H54 (cell line): Measurements from ENCODE around the gene NFIA.
A peak's percentile ranks its signal among the peaks of the same experiment; 100 is the strongest.

Source experiments
- DNase-seq: peaks from one replicate; pipeline ENCODE4 v3.0.0; 2011; ENCODE audit warnings: low spot score, mixed read lengths; ENCODE audit not compliant: insufficient read length
- FAIRE-seq: peaks from 3 replicates; lab custom pipeline; 2011; peaks lifted over from hg19 to GRCh38; lab: Jason Lieb, UNC
- POLR2A ChIP-seq: IDR thresholded peaks from 2 replicates; pipeline ENCODE4 v1.6.1; 2011; ENCODE audit warnings: low read depth, mild to moderate bottlenecking, low read length

Gene NFIA

DNA sequence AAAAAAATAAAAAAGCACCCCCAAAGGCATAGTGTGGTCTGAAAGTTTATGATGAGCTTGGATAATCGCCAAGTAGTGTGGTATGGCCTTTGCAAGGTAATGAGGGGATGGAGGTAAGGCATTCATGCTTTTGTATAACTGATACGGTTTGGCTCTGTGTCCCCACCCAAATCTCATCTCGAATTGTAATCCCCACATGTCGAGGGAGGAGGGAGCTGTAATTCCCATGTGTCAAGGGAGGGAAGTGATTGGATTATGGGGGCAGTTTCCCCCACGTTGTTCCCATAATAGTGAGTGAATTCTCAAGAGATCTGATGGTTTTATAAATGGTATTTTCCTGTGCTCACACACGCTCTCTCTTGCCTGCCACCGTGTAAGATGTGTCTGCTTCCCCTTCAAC, 215.5 kb downstream of the NFIA start:
- DNase-seq (no peak), FAIRE-seq (no peak)
- no peak for TF ChIP-seq POLR2A

DNA sequence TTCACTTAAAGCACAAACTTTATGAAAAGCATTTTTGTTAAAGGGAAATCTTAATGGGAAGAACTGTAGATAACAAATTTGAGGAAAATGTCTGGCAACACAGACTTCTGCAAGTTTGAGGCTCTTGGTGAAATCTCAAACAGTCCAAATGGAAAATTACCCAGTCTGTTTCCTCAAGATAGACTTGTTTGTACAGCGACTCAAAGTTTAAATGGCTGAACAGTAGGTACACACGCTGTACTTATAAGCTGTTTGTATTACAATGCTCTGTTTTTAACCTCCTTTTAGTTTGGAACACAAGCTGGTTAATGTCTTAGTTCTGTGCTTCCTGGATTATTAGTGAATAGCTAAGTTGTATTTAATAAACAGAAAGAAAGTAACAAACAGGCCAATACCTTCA, 217.1 kb downstream of the NFIA start:
- no peak for FAIRE-seq

GRCh38 chr1:61300899-61301298, 218.5 kb downstream of the NFIA start:
- no peak for DNase-seq
- no peak for FAIRE-seq
- no peak for TF ChIP-seq POLR2A

More for the DNA sequence above, 217.1 kb downstream of the NFIA start:
- no peak for DNase-seq
- no peak for TF ChIP-seq POLR2A

DNA sequence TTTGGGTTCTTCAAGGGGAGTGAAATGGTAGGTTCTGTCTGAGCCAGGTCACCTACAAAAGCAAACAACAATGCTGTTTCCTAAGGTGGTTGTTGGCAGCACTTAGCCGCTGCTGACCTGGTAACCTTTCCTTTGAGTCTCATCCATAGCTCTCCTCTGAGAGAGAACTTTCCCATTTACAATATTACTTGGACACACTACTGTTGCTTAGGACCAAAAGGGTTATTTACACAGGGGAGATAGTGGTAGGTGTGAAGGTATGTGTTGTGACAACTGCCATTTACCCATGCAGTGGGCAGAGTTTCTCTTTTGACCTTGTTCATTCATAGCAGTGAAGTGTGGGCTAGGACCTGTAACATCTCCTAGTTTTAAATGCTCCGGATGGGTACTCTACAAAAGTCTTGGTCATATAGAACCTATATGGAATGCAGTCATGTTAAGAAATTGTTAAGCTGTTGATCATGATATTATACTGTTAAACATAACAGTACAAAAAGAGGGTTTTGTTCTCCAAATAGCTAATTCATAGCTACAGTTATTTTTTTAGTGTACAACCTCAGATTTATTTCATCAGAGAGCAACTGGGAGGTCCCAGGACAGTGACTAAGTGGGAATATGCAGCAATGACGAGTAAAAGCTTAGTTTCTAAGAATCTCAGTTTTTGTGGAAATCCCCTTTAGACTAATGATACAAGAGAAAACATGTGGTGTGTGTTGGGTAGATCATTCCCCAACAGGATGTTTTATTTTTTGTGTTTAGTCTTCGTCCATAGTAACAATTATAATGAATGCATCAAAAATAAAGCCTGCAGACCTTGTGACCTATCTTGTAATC, 219.7 kb downstream of the NFIA start:
- peak; percentile 69 for FAIRE-seq
- no peak for DNase-seq
- no peak for TF ChIP-seq POLR2A

- DNase-seq (no peak), FAIRE-seq (no peak)
- TF ChIP-seq POLR2A: no peak
Measured at GRCh38 chr1:61307422-61308142, 225.2 kb downstream of the NFIA start.

DNA sequence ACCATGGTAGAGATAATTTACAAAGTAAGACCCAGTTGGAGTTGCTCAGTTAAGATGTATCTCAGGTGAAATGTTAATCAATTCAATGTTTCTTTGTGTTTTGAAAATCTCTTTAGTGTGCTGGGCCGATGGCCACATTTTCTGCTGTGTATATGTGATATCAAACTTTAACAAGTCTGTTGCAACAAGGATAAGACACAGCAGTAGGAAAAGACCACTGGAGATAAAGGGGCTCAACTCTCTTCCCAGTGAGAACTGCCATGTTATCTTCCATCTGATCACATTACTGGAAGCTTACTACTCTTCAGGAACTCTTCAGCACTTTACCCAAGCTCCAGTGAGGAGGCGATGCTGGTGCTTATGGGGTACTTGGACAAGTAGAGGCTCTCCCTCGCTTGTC, 227.7 kb downstream of the NFIA start:
- no peak for FAIRE-seq
- no peak for TF ChIP-seq POLR2A

GRCh38 chr1:61310538-61310937, 228.2 kb downstream of the NFIA start:
- no peak for DNase-seq
- no peak for FAIRE-seq
- TF ChIP-seq POLR2A: no peak

More for the DNA sequence above, 227.7 kb downstream of the NFIA start:
- no peak for DNase-seq

DNA sequence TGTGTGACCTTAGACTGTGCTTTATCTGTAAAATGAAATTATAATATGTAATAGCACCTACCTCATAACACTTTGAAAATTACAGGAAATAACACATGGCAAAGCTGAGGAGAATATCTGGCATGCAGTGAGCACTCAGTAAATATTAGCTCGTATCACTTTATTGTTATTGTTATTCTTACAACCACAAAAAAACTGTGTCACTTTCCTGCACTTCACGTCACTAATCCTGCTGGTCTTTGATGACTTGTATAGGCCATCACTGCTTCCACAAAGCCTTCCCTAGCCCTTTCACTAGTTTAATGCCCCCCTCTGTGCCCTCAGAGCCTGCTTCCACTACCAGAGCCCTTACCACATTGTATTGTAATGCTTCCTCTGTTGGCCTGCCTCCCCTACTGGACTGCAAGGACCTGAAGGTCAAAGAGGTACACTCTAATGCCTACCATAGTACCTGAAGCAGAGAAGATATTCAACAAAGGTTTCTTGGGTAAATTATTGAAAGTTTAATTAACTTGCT, 231.6 kb downstream of the NFIA start:
- no peak for DNase-seq
- TF ChIP-seq POLR2A: no peak
- no peak for FAIRE-seq

DNA sequence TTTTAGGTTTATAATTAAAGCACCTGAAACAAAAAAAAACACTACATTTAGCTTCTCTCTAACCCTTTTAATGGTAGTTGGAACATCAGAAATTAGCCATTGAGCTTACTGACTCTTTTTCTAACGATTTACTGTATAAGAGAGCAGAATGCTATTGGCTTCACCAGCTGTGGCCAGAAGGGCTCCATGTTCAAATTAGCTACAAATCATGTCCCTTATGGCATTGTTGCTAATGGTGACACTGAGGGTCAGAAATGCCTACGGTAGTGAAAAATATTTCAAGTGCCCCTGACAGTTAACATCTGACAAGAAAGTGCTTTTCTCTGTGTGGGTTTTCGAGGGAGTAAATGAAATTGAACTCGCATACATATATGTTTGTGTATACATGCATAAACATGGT, 232.7 kb downstream of the NFIA start:
- TF ChIP-seq POLR2A: no peak
- FAIRE-seq: no peak
- no peak for DNase-seq

DNA sequence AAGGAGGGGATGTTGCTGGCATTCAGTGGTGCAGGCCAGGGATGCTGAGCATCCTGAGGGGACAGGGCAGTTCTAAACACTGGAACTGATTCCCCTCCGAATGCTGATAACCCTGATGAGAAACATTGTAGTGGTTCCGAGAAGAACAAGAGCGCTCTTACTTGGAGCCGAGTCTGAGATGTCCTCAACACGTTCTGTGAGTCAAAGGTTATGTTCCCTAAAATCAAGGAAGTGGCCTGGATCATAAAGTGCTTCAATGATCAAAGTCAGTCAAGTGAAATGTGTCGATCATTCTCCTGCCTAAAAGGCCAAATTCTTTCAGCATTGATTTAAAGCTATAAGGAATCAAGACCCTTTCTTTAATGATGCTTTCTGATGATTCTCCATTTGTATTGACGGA, 234.1 kb downstream of the NFIA start:
- peak; percentile 55 for FAIRE-seq

GRCh38 chr1:61318319-61319125, 236.2 kb downstream of the NFIA start:
- no peak for TF ChIP-seq POLR2A
- DNase-seq: peak; percentile 19
- peak; percentile 95 for FAIRE-seq

More for the DNA sequence above, 234.1 kb downstream of the NFIA start:
- no peak for TF ChIP-seq POLR2A
- DNase-seq: no peak

DNA sequence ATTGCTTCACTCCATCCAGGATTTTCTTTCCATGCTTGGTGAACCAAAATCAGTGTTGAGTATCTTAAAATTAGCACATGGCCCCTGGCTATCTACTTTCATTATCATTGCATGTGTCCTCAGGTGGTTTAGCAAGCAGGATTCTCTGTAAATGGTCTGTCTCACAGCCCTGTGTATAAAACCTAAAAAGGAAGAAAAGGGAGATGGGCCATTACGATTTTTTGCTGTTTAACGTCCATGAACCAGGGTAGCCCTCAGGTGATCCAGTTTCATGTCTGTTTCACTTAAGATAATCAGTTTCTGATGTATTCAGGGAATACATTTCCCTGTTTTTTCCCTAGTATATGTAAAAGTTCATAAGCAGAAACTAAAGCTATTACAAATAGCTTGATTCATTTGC, 238.2 kb downstream of the NFIA start:
- no peak for DNase-seq
- no peak for FAIRE-seq
- TF ChIP-seq POLR2A: no peak

DNA sequence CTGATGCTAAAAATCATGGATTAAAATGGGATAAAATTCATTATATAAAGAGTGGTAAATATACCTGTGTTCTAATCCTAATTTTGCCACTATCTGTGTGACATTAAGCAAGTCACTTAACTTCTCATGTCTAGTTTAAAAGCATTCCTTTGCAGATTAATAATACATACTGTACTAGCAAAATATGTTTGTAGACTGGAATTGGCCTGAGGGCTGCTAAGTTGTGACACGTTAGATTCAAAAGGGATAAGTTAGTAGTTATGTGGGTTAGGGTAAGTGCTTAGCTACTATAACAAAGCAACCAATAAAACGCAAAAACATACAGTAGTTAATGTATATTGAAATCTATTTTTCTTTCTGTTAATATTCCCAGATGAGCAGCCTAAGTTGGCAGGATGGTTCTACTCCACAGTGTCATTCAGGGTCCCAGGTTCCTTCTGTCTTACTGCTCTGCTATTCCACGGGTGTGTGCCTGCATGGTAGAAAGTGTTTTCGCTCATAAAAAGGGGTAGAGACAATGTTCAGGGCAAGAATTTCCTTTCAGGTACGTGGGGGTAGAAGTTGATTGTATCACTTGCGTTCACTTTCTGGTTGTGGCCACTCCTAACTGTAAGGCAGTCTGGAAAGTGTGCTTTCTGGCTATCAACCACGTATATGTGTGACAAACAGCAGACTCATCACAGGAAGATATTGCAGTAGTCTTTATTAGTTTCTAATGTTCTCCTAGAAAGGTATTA, 239.8 kb downstream of the NFIA start:
- no peak for TF ChIP-seq POLR2A
- FAIRE-seq (no peak), DNase-seq (no peak)
